Left cardiac atrium (tissue), 4 donors: Measurements from ENCODE around the gene CTSF. TPM values are rescaled to one million over a fixed set of nuclear protein-coding genes. Genes with fewer than 3 reads are reported as not detected.
"Not testable (repeated sequence)": the region's sequence is repeated elsewhere in the genome, so short reads cannot be mapped to it uniquely, and the experiment has no call there.

Experiments used
- ATAC-seq, 2 donors: fragments of 200-7000 bp; cut with Tn5 transposase; one replicate each; pipeline ENCODE4 v1.9.1; 2020; ENCODE audit warnings: mild to moderate bottlenecking in 2 of 2, moderate library complexity in 2 of 2
- DNase-seq: peaks from one replicate; pipeline ENCODE4 v3.0.0-alpha.2; 2020
- intact Hi-C, 2 donors: fragments of 100-400 bp; cut with DNase I; formaldehyde crosslinking; loops; one replicate each; pipeline versions ENCODE4 v1.14.1 to v1.15.1; 2022 to 2023
- total RNA-seq, 2 donors: library from RNA; stranded (reverse); fragmentation: NEBNext Ultra II Directional; extraction: Animal tissue kit (Norgen Biotek cat#: 25700); gene quantifications; one replicate each; pipeline ENCODE4 v1.2.1, GENCODE V29; 2021
- donor health status: DM: no; HTN: yes; CAD: no.
- donor health status: DM: no; HTN: yes; CAD: no; lungs with severe emphysema.
- donor health status: DM: yes; HTN: yes; CAD: no.
- donor health status: Dilated cardiomyopathy.

CTSF gene
- total RNA-seq, 2 donors from 2014 or later, result 51.0 to 71.9 TPM

- peak; percentile 97 to 98 for ATAC-seq
- intact Hi-C loops, result no loop called here
- peak; percentile 99 for DNase-seq
These were observed 24.3 kb upstream of the CTSF start, which contains the start of the genes CCDC87 and CCS for GRCh38 chr11:66592457-66593302. Gene CCDC87 (minus strand): TSS chr11:66593063. CDS start chr11:66593015, 48 bp downstream. Gene CCS (plus strand): TSS chr11:66593185. CDS start chr11:66593262, 77 bp downstream.

GRCh38 chr11:66591175-66591574, 22.8 kb upstream of the CTSF start:
- no peak for DNase-seq
- intact Hi-C loops, result no loop called here
- no peak for ATAC-seq

GRCh38 chr11:66589996-66590675, 21.7 kb upstream of the CTSF start:
- intact Hi-C loops, result no loop called here
- ATAC-seq, result no peak

GRCh38 chr11:66589315-66589714, 20.9 kb upstream of the CTSF start:
- intact Hi-C loops, ATAC-seq, DNase-seq: not testable (repeated sequence)

More at GRCh38 chr11:66589996-66590675, 21.7 kb upstream of the CTSF start:
- no peak for DNase-seq

- ATAC-seq (no peak), DNase-seq (no peak)
- intact Hi-C loops, result no loop called here
These were observed 17.7 kb upstream of the CTSF start for GRCh38 chr11:66586136-66586535.

GRCh38 chr11:66585447-66585846, 17.0 kb upstream of the CTSF start:
- intact Hi-C loops, ATAC-seq: not testable (repeated sequence)

GRCh38 chr11:66582565-66583147, 14.2 kb upstream of the CTSF start:
- intact Hi-C loops, ATAC-seq, DNase-seq: not testable (repeated sequence)

More at GRCh38 chr11:66585447-66585846, 17.0 kb upstream of the CTSF start:
- DNase-seq, result not testable (repeated sequence)

GRCh38 chr11:66581261-66581660, 12.9 kb upstream of the CTSF start:
- intact Hi-C loops, result no loop called here
- ATAC-seq (no peak), DNase-seq (no peak)

GRCh38 chr11:66580803-66581202, 12.4 kb upstream of the CTSF start:
- no peak for ATAC-seq
- intact Hi-C loops, result no loop called here
- no peak for DNase-seq

GRCh38 chr11:66579017-66579606, 10.7 kb upstream of the CTSF start:
- DNase-seq (peak; percentile 88), ATAC-seq (peak; percentile 92 to 96)
- intact Hi-C loops, result loop anchor here (1.0 to 10.0 kb wide), 3 partner anchors 99 to 256 kb away; no protein-coding TSS in a partner anchor

- intact Hi-C loops, result loop anchor here (10.0 kb wide), 1 partner anchor 264 kb away; no protein-coding TSS in a partner anchor
- no peak for DNase-seq
- ATAC-seq, result no peak
These were observed 2.4 kb upstream of the CTSF start for GRCh38 chr11:66570850-66571180.

- intact Hi-C loops, result loop anchor here (10.0 kb wide), 1 partner anchor 265 kb away; no protein-coding TSS in a partner anchor
- ATAC-seq, result no peak
- no peak for DNase-seq
These were observed 1.9 kb upstream of the CTSF start for GRCh38 chr11:66570079-66570849.

GRCh38 chr11:66569076-66569475, 670 bp upstream of the CTSF start:
- DNase-seq (no peak), ATAC-seq (no peak)
- intact Hi-C loops, result no loop called here

GRCh38 chr11:66567787-66568123, 651 bp downstream of the CTSF start:
- intact Hi-C loops, result no loop called here
- ATAC-seq, result peak in 1 of 2 donors; percentile 39

GRCh38 chr11:66566221-66566620, 2.2 kb downstream of the CTSF start:
- ATAC-seq, result no peak
- intact Hi-C loops, result no loop called here

More at GRCh38 chr11:66567787-66568123, 651 bp downstream of the CTSF start:
- DNase-seq, result no peak

GRCh38 chr11:66564984-66565383, 3.4 kb downstream of the CTSF start:
- DNase-seq (no peak), ATAC-seq (no peak)
- intact Hi-C loops, result no loop called here

More at GRCh38 chr11:66566221-66566620, 2.2 kb downstream of the CTSF start:
- no peak for DNase-seq

- DNase-seq (no peak), ATAC-seq (no peak)
- intact Hi-C loops, result no loop called here
These were observed 3.9 kb downstream of the CTSF start for GRCh38 chr11:66564538-66564937.

GRCh38 chr11:66563832-66564231, 4.6 kb downstream of the CTSF start:
- DNase-seq (no peak), ATAC-seq (no peak)
- intact Hi-C loops, result no loop called here
